ENCODE measurements around the gene CUL2.
A peak's percentile ranks its signal among the peaks of the same experiment; 100 is the strongest.
"Not testable (repeated sequence)": the region's sequence is repeated elsewhere in the genome, so short reads cannot be mapped to it uniquely, and the experiment has no call there.

Gene CUL2

DNA sequence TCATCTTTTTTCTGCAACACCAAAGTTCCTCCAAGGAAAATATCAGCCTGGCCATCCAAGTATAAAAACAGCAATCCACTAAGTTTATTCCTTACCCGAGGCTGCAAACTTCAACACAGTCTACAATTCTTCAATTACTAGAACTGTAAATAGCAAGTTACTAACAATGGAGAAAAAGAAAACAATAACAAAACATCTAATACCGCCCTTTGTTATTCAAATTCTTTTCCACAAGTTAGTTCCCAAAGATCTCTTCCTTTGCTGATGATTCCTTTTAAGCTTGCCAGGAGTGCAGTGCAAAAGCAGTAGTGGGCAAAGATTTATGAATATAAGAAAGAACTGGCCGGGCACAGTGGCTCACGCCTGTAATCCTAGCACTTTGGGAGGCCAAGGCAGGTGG, 86.2 kb downstream of the CUL2 start:
- Histone ChIP-seq H3K9me3 (ENCODE audit: control insufficient read depth, insufficient read depth, low read length) (no peaks in the 10 kb centered on the region), H3K36me3 (ENCODE audit: control insufficient read depth, insufficient read depth, low read length) (no peaks in the 10 kb centered on the region), H3K4me3 (ENCODE audit: low read length) (no peak overlapping the region), H3K27me3 (ENCODE audit: control insufficient read depth, insufficient read depth, low read length) (no peaks in the 10 kb centered on the region), H3K27ac (ENCODE audit: low read length) (no peak overlapping the region), H3K4me1 (ENCODE audit: control insufficient read depth, insufficient read depth, low read length) (no peaks in the 10 kb centered on the region)
- DNase-seq (ENCODE audit: low read depth, low spot score), result no peak
- no CpG with 5 or more reads among the region's 4 CpGs for WGBS (ENCODE audit: insufficient coverage, insufficient read length)

DNA sequence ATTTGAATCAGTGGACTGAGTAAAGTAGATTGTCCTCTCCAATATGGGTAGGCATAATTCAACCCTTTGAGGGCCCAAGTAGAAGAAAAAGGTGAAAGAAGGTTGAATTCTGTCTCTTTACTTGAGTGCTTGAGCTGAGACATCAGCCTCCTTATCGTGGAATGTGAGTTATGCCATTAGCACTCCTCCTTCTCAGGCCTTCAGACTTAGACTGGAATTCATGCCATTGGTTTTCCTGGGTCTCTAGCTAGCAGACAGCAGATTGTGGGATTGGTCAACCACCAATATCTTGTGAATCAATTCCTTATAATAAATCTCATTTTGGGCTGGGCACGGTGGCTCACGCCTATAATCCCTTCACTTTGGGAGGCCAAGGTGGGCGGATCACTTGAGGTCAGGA, 89.2 kb downstream of the CUL2 start:
- no peaks in the 10 kb centered on the region for H3K27me3 ChIP-seq (ENCODE audit: control insufficient read depth, insufficient read depth, low read length)
- DNase-seq (ENCODE audit: low read depth, low spot score), result no peak
- H3K36me3 ChIP-seq (ENCODE audit: control insufficient read depth, insufficient read depth, low read length), result no peaks in the 10 kb centered on the region
- H3K27ac ChIP-seq (ENCODE audit: low read length), result no peak overlapping the region
- no CpG with 5 or more reads among the region's 4 CpGs for WGBS (ENCODE audit: insufficient coverage, insufficient read length)
- H3K4me1 ChIP-seq (ENCODE audit: control insufficient read depth, insufficient read depth, low read length), result no peaks in the 10 kb centered on the region
- H3K4me3 ChIP-seq (ENCODE audit: low read length), result no peak overlapping the region
- H3K9me3 ChIP-seq (ENCODE audit: control insufficient read depth, insufficient read depth, low read length), result no peaks in the 10 kb centered on the region

DNA sequence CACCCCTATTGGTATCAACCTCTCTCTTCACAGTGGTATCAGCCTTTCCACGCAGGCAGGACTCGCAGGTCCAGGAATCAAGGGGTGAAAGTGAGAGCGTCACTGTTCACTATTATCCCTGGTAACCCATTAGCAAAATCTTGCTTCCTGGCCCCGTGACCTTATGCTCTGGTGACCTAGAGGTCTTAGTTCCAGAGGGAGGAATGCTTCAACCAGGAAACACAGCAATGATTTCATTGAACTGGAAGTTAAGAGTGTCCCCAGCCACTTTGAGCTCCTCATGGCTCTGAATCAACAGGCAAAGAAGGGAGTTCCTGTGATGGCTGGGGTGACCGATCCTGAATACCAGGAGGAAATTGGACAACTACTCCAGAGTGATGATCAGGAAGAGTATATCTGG, 90.6 kb downstream of the CUL2 start:
- no peaks in the 10 kb centered on the region for H3K36me3 ChIP-seq (ENCODE audit: control insufficient read depth, insufficient read depth, low read length)
- H3K9me3 ChIP-seq (ENCODE audit: control insufficient read depth, insufficient read depth, low read length), result no peaks in the 10 kb centered on the region
- no CpG with 5 or more reads among the region's 5 CpGs for WGBS (ENCODE audit: insufficient coverage, insufficient read length)
- no peak overlapping the region for H3K4me3 ChIP-seq (ENCODE audit: low read length)
- DNase-seq (ENCODE audit: low read depth, low spot score), result no peak
- no peaks in the 10 kb centered on the region for H3K27me3 ChIP-seq (ENCODE audit: control insufficient read depth, insufficient read depth, low read length)
- no peaks in the 10 kb centered on the region for H3K4me1 ChIP-seq (ENCODE audit: control insufficient read depth, insufficient read depth, low read length)
- no peak overlapping the region for H3K27ac ChIP-seq (ENCODE audit: low read length)

DNA sequence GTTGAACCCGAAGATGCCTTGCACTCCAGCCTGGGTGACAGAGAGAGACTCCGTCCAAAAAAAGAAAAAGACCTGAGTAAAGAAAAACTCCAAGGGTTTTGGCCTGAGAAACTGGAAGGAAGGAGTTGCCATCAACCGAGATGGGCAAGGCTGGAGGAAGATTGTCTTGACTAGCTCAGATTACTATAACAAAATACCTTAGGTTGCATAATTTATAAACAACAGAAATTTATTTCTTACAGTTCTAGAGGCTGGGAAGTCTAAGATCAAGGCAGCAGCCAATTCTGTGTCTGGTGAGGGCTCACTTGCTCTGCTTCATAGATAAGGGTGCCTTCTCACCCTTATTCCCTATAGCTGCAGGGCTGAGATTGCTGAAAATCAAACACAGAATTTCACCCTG, 91.2 kb downstream of the CUL2 start:
- Histone ChIP-seq H3K27me3 (ENCODE audit: control insufficient read depth, insufficient read depth, low read length) (no peaks in the 10 kb centered on the region), H3K4me1 (ENCODE audit: control insufficient read depth, insufficient read depth, low read length) (no peaks in the 10 kb centered on the region), H3K27ac (ENCODE audit: low read length) (no peak overlapping the region), H3K36me3 (ENCODE audit: control insufficient read depth, insufficient read depth, low read length) (no peaks in the 10 kb centered on the region), H3K4me3 (ENCODE audit: low read length) (no peak overlapping the region), H3K9me3 (ENCODE audit: control insufficient read depth, insufficient read depth, low read length) (no peaks in the 10 kb centered on the region)
- DNase-seq (ENCODE audit: low read depth, low spot score), result no peak
- no CpG with 5 or more reads among the region's 3 CpGs for WGBS (ENCODE audit: insufficient coverage, insufficient read length)

DNA sequence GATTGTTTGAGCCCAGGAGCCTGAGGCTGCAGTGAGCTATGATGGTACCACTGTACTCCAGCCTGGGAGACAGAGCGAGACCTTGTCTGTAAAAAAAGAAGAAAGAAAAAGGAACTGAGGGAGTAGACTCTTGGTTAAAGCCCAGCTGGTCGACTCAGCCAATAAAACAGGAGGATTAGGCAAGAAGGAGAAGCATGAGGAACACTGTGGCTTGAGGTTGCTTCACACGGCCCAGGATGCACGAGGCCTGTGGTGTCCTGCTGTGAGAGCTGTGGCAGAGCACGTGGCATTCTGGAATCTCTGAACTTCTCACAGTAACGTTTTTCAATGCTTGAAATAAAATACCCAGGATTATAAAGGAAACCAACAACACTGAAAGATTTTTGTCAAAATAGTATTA, 93.3 kb downstream of the CUL2 start:
- H3K9me3 ChIP-seq (ENCODE audit: control insufficient read depth, insufficient read depth, low read length), result no peaks in the 10 kb centered on the region
- no peaks in the 10 kb centered on the region for H3K36me3 ChIP-seq (ENCODE audit: control insufficient read depth, insufficient read depth, low read length)
- H3K27me3 ChIP-seq (ENCODE audit: control insufficient read depth, insufficient read depth, low read length), result no peaks in the 10 kb centered on the region
- H3K4me3 ChIP-seq (ENCODE audit: low read length), result no peak overlapping the region
- H3K27ac ChIP-seq (ENCODE audit: low read length), result no peak overlapping the region
- H3K4me1 ChIP-seq (ENCODE audit: control insufficient read depth, insufficient read depth, low read length), result no peaks in the 10 kb centered on the region
- DNase-seq (ENCODE audit: low read depth, low spot score), result no peak
- WGBS (ENCODE audit: insufficient coverage, insufficient read length), result no CpG with 5 or more reads among the region's 6 CpGs

DNA sequence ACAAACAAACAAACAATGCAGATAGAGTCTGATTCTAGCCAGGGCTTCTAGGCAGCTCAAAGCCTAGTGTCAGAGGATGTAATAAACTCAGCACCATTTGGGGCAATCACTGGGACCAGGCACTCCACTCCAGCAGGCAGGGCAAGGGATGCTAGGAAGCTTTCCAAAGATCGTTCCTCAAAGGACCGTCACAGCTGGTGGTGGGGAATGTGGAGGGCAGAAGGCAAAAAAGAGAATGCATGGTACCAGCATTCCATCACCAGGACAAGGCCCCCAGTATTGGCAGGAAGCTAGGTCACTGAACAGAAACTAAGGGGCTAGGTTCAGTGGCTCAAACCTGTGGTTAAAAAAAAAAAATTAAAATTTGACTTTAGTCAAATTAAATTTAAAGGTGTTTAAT, 94.2 kb downstream of the CUL2 start:
- H3K27me3 ChIP-seq (ENCODE audit: control insufficient read depth, insufficient read depth, low read length), result no peaks in the 10 kb centered on the region
- peak; percentile 43 for DNase-seq (ENCODE audit: low read depth, low spot score)
- WGBS (ENCODE audit: insufficient coverage, insufficient read length), result no CpG with 5 or more reads among the region's 2 CpGs
- H3K4me1 ChIP-seq (ENCODE audit: control insufficient read depth, insufficient read depth, low read length), result no peaks in the 10 kb centered on the region
- H3K36me3 ChIP-seq (ENCODE audit: control insufficient read depth, insufficient read depth, low read length), result no peaks in the 10 kb centered on the region
- H3K4me3 ChIP-seq (ENCODE audit: low read length), result no peak overlapping the region
- H3K9me3 ChIP-seq (ENCODE audit: control insufficient read depth, insufficient read depth, low read length), result no peaks in the 10 kb centered on the region
- H3K27ac ChIP-seq (ENCODE audit: low read length), result no peak overlapping the region

DNA sequence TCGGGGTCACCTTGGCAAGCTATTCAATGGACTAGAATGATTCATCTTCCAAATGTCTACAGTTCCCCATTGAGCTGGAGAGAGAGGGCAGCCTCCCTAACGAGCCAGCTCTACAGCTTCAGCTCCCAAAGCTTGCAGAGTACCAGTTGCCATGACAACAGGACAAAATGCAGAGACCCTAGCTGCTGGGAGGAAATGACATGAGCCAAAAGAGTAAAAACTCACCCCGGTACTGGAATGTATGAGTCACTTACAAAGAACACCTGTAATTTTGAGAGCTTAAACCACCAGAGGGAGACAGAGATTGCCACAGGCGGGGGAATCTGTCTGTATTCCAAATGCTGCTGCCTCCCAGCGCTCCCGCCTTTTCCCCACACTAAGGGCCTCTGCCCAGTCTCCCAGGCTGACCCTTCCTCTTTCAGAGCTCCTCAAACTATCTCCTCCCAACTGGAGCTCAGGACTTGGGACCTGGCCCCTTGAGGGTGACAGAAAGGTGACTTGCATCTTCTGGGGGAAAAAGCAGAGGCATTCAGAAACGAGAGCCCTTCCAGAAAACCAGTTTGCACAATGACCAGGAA, 95.5 kb downstream of the CUL2 start:
- Histone ChIP-seq H3K27me3 (ENCODE audit: control insufficient read depth, insufficient read depth, low read length) (no peaks in the 10 kb centered on the region), H3K36me3 (ENCODE audit: control insufficient read depth, insufficient read depth, low read length) (no peaks in the 10 kb centered on the region), H3K4me3 (ENCODE audit: low read length) (no peak overlapping the region), H3K27ac (ENCODE audit: low read length) (no peak overlapping the region), H3K9me3 (ENCODE audit: control insufficient read depth, insufficient read depth, low read length) (no peaks in the 10 kb centered on the region), H3K4me1 (ENCODE audit: control insufficient read depth, insufficient read depth, low read length) (no peaks in the 10 kb centered on the region)
- WGBS (ENCODE audit: insufficient coverage, insufficient read length), result no CpG with 5 or more reads among the region's 7 CpGs
- DNase-seq (ENCODE audit: low read depth, low spot score), result peak; percentile 92

DNA sequence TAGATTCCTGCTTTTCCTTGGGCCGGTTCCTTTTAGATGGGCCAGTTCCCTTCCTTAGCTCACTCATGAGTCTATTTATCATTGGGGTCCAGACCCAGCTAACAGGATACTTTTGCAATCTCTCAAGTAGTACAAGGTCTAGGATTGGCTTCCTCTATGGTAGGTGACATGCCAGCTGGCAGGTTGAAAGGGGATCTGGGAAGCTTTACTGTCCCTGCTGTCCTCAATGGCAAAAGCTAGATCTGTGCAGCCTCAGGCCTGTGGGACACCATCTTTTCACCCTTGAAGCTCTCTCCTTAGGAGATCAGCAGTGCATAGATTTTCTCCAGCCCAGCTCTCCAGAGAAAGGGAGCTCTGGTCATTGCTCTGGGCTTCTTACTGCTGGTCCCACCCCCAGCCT, 96.4 kb downstream of the CUL2 start:
- Histone ChIP-seq H3K4me3 (ENCODE audit: low read length) (no peak overlapping the region), H3K27me3 (ENCODE audit: control insufficient read depth, insufficient read depth, low read length) (no peaks in the 10 kb centered on the region), H3K27ac (ENCODE audit: low read length) (no peak overlapping the region), H3K36me3 (ENCODE audit: control insufficient read depth, insufficient read depth, low read length) (no peaks in the 10 kb centered on the region), H3K4me1 (ENCODE audit: control insufficient read depth, insufficient read depth, low read length) (no peaks in the 10 kb centered on the region), H3K9me3 (ENCODE audit: control insufficient read depth, insufficient read depth, low read length) (no peaks in the 10 kb centered on the region)
- no peak for DNase-seq (ENCODE audit: low read depth, low spot score)
- WGBS (ENCODE audit: insufficient coverage, insufficient read length), result no CpG with 5 or more reads among the region's 1 CpG

DNA sequence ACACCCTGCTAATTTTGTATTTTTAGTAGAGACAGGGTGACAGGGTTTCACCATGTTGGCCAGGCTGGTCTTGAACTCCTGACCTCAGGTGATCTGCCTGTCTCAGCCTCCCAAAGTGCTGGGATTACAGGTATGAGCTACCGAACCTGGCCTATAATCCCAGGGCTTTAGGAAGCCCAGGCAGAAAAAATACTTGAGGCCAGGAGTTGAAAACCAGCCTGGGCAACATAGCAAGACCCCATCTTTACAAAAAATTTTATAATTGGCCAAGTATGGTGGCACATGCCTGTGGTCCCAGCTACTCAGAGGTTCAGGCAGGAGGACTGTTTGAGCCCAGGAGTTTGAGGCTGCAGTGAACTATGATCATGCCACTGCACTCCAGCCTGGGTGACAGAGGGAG, 99.0 kb downstream of the CUL2 start:
- not testable (repeated sequence) for H3K9me3 ChIP-seq (ENCODE audit: control insufficient read depth, insufficient read depth, low read length); H3K27ac ChIP-seq (ENCODE audit: low read length); H3K36me3 ChIP-seq (ENCODE audit: control insufficient read depth, insufficient read depth, low read length); H3K4me3 ChIP-seq (ENCODE audit: low read length); H3K4me1 ChIP-seq (ENCODE audit: control insufficient read depth, insufficient read depth, low read length); H3K27me3 ChIP-seq (ENCODE audit: control insufficient read depth, insufficient read depth, low read length); DNase-seq (ENCODE audit: low read depth, low spot score)
- WGBS (ENCODE audit: insufficient coverage, insufficient read length), result no CpG with 5 or more reads among the region's 1 CpG

DNA sequence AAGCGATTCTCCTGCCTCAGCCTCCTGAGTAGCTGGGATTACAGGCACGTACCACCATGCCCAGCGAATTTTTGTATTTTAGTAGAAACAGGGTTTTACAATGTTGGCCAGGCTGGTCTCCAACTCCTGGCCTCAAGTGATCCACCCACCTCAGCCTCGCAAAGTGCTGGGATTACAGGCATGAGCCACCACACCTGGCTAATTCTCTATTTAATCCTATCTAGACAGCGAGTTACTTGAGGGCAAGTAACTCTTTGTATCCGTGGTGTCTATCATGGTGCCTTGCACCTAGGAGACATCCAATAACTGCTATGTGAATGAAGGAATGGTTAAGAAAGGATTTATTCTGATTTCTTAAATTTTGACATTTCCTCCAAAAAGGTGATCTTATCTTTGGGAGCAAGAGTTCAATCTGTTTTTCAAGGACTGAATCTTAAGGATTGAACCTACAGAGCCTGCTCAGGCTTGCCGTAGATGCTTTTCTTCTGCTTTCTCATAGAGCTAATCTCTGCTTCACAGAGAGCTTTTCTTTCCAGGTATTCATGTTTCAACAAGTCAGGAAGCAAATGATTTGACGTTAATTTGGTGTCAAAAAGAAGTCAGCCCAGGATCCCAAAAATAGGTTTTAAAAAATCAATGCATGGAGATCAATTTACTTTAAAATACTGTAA, 101.6 kb downstream of the CUL2 start:
- H3K27ac ChIP-seq (ENCODE audit: low read length), result no peak overlapping the region
- no CpG with 5 or more reads among the region's 8 CpGs for WGBS (ENCODE audit: insufficient coverage, insufficient read length)
- H3K36me3 ChIP-seq (ENCODE audit: control insufficient read depth, insufficient read depth, low read length), result no peaks in the 10 kb centered on the region
- no peaks in the 10 kb centered on the region for H3K27me3 ChIP-seq (ENCODE audit: control insufficient read depth, insufficient read depth, low read length)
- DNase-seq (ENCODE audit: low read depth, low spot score), result no peak
- H3K9me3 ChIP-seq (ENCODE audit: control insufficient read depth, insufficient read depth, low read length), result no peaks in the 10 kb centered on the region
- H3K4me1 ChIP-seq (ENCODE audit: control insufficient read depth, insufficient read depth, low read length), result no peaks in the 10 kb centered on the region
- no peak overlapping the region for H3K4me3 ChIP-seq (ENCODE audit: low read length)

DNA sequence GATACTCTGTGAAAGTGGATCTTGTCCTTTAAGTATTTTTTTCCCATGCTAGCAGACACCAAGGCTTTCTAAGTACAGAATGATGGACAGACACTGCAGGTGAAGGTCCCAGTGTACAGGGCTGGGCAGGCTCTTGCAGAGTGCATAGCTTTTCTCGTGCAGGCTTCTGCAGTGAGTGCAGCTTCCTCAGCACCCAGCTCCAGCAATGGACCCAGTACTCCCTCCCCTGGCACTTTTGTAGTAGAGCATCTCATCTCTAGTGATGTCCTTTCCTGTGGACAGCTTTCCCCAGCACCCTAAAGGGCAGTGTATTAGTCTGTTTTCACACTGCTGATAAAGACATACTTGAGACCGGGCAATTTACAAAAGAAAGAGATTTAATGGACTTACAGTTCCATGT, 104.3 kb downstream of the CUL2 start:
- H3K4me1 ChIP-seq (ENCODE audit: control insufficient read depth, insufficient read depth, low read length), result no peaks in the 10 kb centered on the region
- H3K27ac ChIP-seq (ENCODE audit: low read length), result no peak overlapping the region
- no peaks in the 10 kb centered on the region for H3K36me3 ChIP-seq (ENCODE audit: control insufficient read depth, insufficient read depth, low read length)
- no CpG with 5 or more reads among the region's 2 CpGs for WGBS (ENCODE audit: insufficient coverage, insufficient read length)
- H3K4me3 ChIP-seq (ENCODE audit: low read length), result no peak overlapping the region
- DNase-seq (ENCODE audit: low read depth, low spot score), result no peak
- H3K27me3 ChIP-seq (ENCODE audit: control insufficient read depth, insufficient read depth, low read length), result no peaks in the 10 kb centered on the region
- no peaks in the 10 kb centered on the region for H3K9me3 ChIP-seq (ENCODE audit: control insufficient read depth, insufficient read depth, low read length)

Data from iPS DF 6.9 (cell line).